AG08395 (cell line): ENCODE data around the gene PCDH9.

Experiments
- DNase-seq: peaks from one replicate; pipeline ENCODE4 v3.0.0; 2012; ENCODE audit warnings: mixed read lengths, low spot score

Gene PCDH9

GRCh38 chr13:66969291-66969690 is 260.8 kb downstream of the PCDH9 start:
- no peak for DNase-seq

- no peak for DNase-seq
Measured at GRCh38 chr13:66967811-66968597, 262.1 kb downstream of the PCDH9 start.

GRCh38 chr13:66965181-66965580 is 265.0 kb downstream of the PCDH9 start:
- DNase-seq: no peak

- DNase-seq: no peak
Measured at GRCh38 chr13:66962953-66963352, 267.2 kb downstream of the PCDH9 start.

GRCh38 chr13:66958611-66959010 is 271.5 kb downstream of the PCDH9 start:
- no peak for DNase-seq

- DNase-seq: no peak
Measured at GRCh38 chr13:66952507-66952906, 277.6 kb downstream of the PCDH9 start.

- no peak for DNase-seq
Measured at GRCh38 chr13:66951426-66951825, 278.7 kb downstream of the PCDH9 start.

GRCh38 chr13:66950666-66951065 is 279.5 kb downstream of the PCDH9 start:
- DNase-seq: no peak

- no peak for DNase-seq
Measured at GRCh38 chr13:66948910-66949309, 281.2 kb downstream of the PCDH9 start.

- DNase-seq: no peak
Measured at GRCh38 chr13:66943530-66943929, 286.6 kb downstream of the PCDH9 start.

- no peak for DNase-seq
Measured at GRCh38 chr13:66940113-66940512, 290.0 kb downstream of the PCDH9 start.

- DNase-seq: no peak
Measured at GRCh38 chr13:66937423-66937822, 292.7 kb downstream of the PCDH9 start.

GRCh38 chr13:66933994-66934393 is 296.1 kb downstream of the PCDH9 start:
- peak; percentile 20 for DNase-seq

- no peak for DNase-seq
Measured at GRCh38 chr13:66933527-66933926, 296.6 kb downstream of the PCDH9 start.

GRCh38 chr13:66927562-66927961 is 302.6 kb downstream of the PCDH9 start:
- DNase-seq: no peak

GRCh38 chr13:66926851-66927524 is 303.1 kb downstream of the PCDH9 start:
- DNase-seq: no peak

GRCh38 chr13:66926200-66926850 is 303.8 kb downstream of the PCDH9 start:
- DNase-seq: no peak

- no peak for DNase-seq
Measured at GRCh38 chr13:66922444-66922843, 307.7 kb downstream of the PCDH9 start.

GRCh38 chr13:66921437-66921836 is 308.7 kb downstream of the PCDH9 start:
- DNase-seq: no peak

- DNase-seq: peak; percentile 18
Measured at GRCh38 chr13:66915596-66916185, 314.4 kb downstream of the PCDH9 start.

GRCh38 chr13:66914155-66914554 is 316.0 kb downstream of the PCDH9 start:
- no peak for DNase-seq

GRCh38 chr13:66911411-66911939 is 318.7 kb downstream of the PCDH9 start:
- no peak for DNase-seq
